Fibroblast of the aortic adventitia (primary cell): ENCODE data around the gene DNAJC15. TPM values are rescaled to one million over a fixed set of nuclear protein-coding genes. Genes with fewer than 3 reads are reported as not detected.

Experiments
- DNase-seq: peaks from one replicate; pipeline ENCODE4 v3.0.0-alpha.2; 2010; ENCODE audit warnings: low read depth
- H3K4me3 ChIP-seq: 2 replicates; pipeline ENCODE4 v1.5.1; 2011; ENCODE audit warnings: low read depth, mild to moderate bottlenecking, control low read depth, low read length, moderate library complexity
- CTCF ChIP-seq: IDR thresholded peaks from 2 replicates; pipeline ENCODE4 v1.5.1; 2011; ENCODE audit warnings: mild to moderate bottlenecking, low read length, control low read depth, inconsistent platforms; ENCODE audit not compliant: insufficient read depth
- total RNA-seq: library from RNA; depleted of rRNA; stranded (reverse); fragments of >200 nt; gene quantifications from 2 replicates; pipeline ENCODE4 v1.2.3, GENCODE V29; 2012; ENCODE audit warnings: low replicate concordance

DNAJC15 gene
- total RNA-seq, 1 donor = 18.7 TPM

GRCh38 chr13:43014162-43014561 is 9.2 kb upstream of the DNAJC15 start:
- TF ChIP-seq CTCF = no peak
- DNase-seq = no peak
- H3K4me3 ChIP-seq = no peak overlapping the region

GRCh38 chr13:43016226-43016625 is 7.2 kb upstream of the DNAJC15 start:
- DNase-seq = no peak
- H3K4me3 ChIP-seq = no peak overlapping the region
- TF ChIP-seq CTCF = no peak

- H3K4me3 ChIP-seq = no peak overlapping the region
- TF ChIP-seq CTCF = no peak
- peak; percentile 37 for DNase-seq
Observed at GRCh38 chr13:43019811-43020210, 3.6 kb upstream of the DNAJC15 start.

- no peak for TF ChIP-seq CTCF
- no peak overlapping the region for H3K4me3 ChIP-seq
- no peak for DNase-seq
Observed at GRCh38 chr13:43020794-43021193, 2.6 kb upstream of the DNAJC15 start.

- no peak for TF ChIP-seq CTCF
- H3K4me3 ChIP-seq = no peak overlapping the region
- peak; percentile 77 for DNase-seq
Observed at GRCh38 chr13:43021926-43022670, 1.3 kb upstream of the DNAJC15 start.

- no peak for TF ChIP-seq CTCF
- DNase-seq = no peak
- peak overlapping the region; percentile 81 for H3K4me3 ChIP-seq
Observed at GRCh38 chr13:43022934-43023288, 475 bp upstream of the DNAJC15 start.

- H3K4me3 ChIP-seq = no peak overlapping the region
- DNase-seq = peak; percentile 18
- TF ChIP-seq CTCF = no peak
Observed at GRCh38 chr13:43026262-43026661, 2.9 kb downstream of the DNAJC15 start.
